ENCODE measurements around the gene CFL2. TPM values are rescaled to one million over a fixed set of nuclear protein-coding genes. Genes with fewer than 3 reads are reported as not detected.
"Not testable (repeated sequence)": the region's sequence is repeated elsewhere in the genome, so short reads cannot be mapped to it uniquely, and the experiment has no call there.

Gene CFL2
- polyA plus RNA-seq, 10 donors = 482 to 1,171 (median 692) TPM

DNA sequence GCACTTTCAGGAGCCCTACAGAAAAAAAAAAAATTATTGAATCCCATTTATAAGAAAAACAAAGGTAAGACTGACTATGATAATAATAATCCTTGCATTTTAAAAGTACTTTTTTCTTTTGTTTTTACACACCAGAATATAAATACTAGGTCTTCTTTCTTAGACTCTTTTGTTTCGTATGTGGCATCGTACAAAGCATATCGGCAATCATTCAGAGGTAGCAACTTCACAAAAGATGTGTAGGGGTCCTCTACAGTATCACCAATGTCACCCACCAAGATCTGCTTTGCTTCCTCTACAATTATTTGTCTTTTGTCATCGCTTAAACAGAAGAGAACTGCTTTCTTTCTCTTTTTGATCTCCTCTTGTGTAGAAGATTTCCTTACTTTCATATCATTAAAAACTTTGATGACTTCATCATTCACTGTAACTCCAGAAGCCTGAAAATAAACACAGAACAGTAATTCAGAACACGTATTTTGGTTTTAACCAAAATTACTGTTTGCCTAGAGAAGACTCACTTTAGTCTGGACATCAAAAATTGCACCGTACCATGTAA, 1.2 kb downstream of the CFL2 start:
- no peak for DNase-seq

DNA sequence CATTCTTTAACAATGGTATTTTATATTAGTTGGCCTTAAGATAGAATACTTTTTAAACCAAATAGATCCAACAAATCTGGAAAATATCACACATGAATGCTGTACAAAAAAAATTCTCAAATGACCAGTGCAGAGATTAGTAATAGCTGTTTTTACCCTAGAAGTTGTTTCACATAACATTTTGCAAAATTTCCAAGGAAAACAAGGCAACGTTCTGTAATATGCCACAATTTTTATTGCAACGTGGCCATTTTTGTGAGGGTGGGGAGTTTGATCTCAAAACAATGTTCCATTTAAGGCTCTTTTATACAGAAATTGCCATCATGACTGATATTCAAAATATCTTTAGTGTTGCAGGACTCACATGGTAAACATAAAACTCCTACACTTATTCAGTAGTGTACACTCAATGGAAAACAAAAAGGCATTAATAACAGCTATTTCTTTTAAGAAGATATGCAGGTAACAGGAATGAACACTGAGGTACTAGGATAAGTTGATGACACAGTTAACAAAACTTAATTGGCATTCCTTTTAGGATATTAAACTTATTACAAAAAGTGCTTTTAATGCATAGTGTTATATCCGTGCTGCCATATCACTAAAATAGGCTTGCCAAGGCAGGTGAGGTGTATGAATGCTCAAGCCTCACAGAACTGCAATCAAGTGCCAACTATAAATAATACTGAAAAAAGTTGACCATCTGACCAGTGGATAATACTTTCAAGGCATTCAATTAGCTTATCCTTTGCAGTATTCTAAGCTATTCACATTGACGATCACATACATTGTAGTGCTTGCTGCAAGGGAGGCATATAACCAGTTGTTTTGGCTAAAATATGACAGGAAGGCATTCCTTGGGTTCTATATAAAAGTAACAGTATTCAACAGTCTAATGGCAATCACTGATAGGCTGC, 2.3 kb downstream of the CFL2 start:
- DNase-seq = peak in 2 of 3 donors; percentile 24 to 49

DNA sequence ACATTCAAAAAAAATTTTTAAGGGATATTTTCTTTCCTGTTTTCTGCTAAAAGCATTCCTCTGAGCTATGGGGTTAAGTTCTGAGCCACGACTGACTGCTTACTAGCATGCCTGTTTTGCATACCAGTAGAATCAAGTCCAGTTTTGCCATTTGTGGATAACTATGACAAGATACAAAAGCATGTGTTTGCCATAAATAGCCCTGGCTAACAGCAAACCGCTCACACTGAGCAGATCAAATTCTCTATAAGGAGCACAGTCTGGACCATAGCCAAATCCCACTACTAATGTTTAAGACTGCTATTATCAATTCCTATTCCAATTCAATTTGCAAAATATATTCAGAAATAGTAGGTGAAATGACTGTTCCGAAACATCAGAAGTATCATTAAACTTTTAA, 3.2 kb downstream of the CFL2 start:
- peak; percentile 81 to 94 (median 87) for DNase-seq

DNA sequence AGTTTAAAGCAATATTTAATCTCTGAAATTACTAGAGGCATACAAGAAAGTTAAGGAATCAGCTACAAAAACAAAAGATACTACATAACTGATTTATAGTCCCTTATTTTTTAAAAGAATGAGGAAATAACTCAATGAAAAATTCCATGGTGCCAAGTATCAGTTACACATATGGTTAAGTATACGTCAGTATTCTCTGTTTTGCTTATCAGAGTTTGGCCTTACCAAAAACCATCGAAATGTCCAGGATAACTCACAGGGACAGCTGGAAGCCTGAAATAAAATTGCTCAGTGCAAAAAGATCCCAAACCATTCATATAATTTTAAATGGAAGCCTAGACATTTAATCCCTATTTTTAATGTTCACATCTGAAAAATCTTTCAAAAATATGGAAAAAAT, 3.6 kb downstream of the CFL2 start:
- peak in 1 of 3 donors; percentile 47 for DNase-seq

DNA sequence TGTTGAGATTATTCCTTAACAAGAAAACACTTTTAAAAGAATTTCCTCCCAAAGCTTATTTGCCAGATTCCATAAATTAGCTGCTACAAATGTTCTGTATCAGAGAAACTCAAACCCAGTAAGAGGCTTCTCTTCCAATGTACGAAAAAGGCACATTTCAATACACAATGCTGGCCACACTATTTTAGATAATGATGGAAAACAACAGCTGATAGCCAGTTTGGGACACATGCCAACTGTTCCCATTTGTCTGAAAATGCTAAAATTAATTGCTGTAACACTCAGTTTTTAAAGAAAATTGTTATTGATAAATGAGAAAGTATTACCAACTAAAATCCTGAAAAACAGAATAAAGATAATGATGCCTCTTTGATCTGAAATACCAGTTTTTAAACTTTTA, 4.4 kb downstream of the CFL2 start:
- peak in 2 of 3 donors; percentile 34 to 58 for DNase-seq

DNA sequence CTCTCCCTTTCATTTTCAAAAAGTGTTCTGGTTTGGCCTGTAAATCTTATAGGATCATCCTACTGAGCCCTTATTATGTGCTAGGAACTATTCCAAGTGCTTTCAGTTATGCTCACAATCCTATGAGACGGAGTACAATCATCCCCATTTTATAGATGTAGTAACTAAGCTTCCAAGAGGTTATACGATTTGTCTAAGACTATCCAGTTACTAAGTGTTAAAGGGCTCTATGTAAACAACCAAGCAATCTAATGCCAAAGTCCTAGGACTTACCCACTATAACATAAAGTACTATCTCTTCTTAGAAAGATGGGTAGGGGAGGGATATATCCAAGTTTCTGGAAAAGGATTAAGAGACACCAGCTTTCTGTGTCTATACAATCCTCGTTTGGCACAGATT, 6.7 kb downstream of the CFL2 start:
- no peak for DNase-seq

DNA sequence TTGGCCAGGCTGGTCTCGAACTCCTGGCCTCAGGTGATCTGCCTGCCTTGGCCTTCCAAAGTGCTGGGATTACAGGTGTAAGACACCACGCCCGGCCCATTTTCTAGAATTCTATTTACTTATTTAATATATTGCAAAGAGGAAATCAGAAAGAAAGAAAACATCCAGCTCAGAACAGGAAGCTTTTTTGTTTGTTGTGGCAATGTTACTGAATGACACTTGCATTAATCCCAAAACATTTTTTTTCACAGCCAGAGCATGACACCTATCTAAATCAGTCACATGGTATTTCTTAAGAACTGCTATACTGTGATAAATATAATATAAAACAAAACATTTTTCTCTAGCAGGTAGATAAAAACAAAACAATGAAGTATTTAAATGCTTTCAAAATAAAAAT, 12.6 kb downstream of the CFL2 start:
- no peak for DNase-seq

DNA sequence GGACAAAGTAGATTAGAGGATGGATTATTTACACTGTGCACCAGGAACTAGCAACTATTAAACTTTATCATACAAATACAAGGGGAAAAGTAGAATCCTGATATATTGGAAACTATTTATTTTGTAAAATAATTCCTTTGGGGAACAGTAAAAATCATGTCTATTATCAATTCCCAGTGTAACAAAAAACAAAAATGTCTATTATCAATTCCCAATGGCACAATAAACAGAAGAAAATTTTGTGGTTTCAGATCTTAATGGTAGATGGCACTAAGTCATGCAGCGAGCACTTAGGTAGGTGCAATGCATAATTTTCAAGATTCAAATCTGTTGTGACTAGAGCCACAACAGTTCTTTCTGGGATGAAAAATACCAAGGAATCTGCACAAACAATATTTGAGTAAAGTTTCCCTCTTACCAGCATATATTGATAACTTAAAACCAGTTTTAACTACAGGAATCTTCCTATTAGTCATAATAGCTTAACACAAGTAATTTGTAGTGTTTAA, 13.7 kb downstream of the CFL2 start:
- no peak for DNase-seq

DNA sequence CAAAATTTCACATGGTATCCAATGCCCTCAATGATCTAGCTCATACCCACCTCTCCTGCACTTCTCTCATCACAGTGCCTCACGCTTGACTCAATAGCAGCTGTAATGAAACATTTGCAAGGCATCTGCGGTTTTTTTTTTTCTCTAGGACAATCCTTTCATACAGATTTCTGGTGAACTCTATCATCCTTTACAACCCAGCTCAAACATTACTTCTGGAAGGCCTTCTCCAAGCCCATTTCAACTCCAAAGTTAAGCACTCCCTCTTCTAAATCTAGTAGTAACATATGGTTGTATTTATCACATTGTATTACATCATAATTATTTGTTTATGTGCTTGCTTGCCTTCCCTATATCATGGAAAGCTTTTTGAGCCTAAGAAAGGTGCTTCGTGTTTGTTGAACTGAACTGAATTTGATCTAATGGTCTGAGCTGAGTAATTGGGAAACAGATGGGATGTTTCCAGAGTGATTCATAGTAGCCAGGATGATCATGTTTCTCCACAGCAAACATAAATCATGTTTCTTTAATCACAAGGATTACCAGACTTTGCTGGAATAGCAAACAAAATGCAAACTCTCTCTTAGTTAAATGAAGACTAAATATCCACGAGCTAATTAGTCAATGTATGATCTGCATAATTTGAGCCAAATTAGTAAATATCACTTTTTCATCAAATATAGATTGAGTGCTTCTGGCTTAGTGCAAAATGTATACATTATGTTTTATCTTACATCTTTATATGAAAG, 14.3 kb downstream of the CFL2 start:
- peak; percentile 64 to 89 (median 78) for DNase-seq

DNA sequence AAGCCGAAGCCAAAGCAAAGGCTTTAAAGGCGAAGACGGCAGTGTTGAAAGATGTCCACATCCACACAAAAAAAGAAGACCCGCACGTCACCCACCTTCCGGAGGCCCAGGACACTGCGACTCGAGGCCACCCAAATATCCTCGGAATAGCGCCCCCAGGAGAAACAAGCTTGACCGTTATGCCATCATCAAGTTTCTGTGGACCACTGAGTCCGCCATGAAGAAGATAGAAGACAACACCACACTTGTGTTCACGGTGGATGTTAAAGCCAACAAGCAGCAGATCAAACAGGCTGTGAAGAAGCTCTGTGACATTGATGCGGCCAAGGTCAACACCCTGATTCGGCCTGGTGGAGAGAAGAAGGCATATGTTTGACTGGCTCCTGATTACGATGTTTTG, 20.2 kb downstream of the CFL2 start:
- DNase-seq = not testable (repeated sequence)

DNA sequence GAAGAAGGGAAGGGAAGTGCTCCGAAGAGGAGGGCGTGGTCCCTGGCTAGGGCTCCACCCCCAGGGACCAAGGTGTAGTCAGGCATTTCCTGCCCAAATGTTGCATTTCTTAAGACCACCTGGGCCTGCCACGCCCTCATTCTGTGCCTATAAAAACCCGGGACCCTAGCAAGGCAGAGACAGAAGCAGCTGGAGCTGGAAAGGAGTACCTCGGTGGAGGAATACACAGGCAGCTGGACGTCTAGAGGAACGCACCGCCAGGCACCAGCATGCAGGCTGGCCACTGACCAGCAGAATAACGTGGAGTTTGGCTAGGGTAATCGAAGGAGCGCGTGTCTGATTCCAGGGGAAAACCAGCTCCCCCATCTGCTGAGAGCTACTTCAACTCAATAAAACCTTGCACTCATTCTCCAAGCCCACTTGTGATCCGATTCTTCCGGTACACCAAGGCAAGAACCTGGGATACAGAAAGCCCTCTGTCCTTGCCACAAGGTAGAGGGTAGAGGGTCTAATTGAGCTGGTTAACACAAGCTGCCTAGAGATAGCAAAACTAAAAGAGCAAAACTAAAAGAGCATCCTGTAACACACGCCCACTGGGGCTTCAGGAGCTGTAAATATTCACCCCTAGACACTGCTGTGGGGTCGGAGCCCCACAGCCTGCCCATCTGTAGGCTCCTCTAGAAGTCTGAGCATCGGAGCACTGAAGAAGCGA, 21.0 kb downstream of the CFL2 start:
- peak in 2 of 3 donors; percentile 51 to 62 for DNase-seq

DNA sequence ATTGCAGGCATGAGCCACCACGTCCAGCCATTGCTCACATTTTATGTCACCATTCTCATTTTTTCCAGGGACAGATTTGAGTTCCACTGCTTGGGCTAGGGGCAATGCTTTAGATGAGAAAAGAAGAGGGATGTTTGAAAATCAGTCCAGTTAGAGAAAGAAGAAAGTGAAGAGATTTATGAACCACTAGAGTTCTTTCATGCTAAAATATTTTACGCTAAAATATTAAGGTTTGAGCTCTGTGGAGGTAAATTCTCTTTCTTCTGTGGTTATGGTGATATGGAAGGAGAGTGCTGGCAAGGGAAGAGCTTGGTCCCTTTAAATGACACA, 21.5 kb downstream of the CFL2 start:
- DNase-seq = no peak

DNA sequence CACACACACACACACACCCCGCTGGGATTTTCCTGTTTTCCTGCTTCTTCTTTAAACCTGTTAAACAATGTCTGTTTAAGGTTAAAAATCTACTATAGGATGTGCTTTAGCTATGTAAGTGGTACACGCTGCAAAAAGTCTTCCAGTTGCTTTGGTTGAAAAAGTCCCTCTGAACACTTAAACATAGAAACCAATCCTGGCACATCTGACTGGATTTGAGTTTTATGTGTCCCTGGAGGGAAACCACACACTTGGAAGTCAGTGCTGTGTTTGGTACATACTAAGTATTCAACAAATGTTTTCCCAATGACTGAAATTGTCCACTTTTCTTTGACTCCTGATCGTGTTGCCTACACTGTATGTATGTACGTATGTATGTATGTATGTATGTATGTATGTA, 22.0 kb downstream of the CFL2 start:
- DNase-seq = no peak

DNA sequence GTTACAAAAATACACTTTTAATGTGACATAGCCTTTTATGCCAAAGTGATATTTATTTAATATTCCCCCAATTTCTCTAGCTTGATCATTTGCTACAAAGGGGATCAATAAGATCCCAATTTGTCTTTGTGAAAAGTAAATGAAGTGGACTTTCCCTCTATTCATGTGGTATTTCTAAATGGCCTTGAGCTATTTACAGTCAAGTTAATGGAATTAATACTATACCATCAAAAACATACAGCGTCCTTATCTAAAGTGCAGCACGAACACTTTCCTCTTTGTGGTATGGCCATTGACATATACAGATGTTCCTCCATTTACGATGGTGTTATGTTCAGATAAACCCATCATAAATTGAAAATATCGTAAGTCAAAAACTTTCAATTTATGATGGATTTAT, 23.2 kb downstream of the CFL2 start:
- no peak for DNase-seq

DNA sequence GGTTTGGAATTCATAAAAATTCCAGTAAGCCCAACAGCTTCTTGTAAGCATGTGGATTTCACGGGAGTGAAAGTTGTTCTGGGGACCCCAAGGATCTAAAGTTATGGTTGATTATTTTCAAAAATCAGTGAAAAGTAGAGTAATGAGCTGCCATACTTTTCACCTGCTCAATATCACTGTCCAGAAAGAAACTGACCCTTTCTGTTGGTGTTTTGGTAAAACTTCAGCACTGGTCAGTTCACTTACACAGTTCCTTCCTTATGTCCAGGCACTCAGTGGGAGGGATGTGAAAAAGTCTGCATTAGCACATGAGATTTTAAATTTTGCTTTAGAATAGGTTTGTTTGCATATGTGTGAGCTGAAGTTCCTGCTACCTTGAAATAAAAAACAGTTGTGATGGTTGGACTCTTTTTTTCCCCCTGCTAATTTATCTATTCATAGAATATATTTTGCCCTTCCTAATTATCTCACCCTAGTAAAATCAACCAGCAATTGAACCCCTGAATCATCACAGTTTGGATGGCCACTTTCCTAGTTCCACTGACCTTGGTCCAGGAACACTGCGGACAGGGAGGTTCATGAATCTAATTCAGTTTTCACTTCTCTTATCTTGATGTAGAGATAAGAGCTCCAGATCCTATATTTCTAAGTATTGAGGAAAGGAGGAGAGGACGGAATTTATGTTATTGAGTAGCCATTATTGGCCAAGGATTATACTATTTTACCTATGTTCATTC, 25.8 kb downstream of the CFL2 start:
- DNase-seq = no peak

DNA sequence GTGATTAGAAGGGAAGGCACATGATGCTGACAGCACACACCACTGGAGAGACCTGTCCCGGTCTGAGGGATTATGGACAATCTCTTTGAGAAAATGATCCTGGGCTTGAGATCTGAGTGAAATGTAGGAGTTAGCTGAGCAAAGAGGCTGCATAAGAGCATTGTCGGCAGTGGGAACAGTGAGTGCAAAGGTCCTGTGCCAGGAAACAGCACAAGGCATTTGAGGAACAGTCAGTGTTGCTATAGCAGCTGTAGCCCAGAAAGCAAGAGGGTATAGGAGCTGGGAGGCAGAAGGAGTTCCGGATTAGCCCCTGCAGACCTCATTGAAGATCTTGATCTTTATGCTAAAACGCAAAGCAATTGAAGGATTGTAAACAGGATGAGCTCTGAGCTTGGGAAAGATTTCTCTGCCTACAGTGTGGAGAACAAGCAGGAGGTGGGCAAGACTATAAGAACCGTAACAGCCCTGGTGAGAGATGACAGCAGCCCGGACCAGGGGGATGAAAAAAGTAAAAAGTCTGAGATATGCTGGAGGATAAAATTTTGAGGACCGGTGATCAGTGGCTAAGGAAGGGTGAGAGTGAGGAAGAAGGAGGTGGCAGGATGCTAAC, 28.5 kb downstream of the CFL2 start:
- no peak for DNase-seq

DNA sequence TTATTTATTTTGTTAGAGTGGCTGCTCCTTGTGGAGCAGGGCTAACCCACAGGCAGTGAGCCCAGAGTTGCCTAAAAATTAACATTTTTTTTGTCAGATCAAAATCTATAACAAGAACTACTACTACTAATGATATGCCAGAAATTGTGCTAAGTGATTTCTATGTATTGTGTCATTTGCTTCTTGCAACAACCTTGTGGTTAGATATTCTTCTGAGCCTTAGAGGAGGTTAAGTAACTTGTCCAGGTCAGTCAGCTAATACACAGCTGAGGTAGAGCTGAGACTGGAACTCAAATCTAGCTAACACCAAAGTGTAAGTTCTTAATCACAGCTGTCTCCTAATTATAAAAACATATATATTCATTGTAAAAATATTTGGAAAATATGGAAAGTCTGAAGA, 29.8 kb downstream of the CFL2 start:
- DNase-seq = no peak

DNA sequence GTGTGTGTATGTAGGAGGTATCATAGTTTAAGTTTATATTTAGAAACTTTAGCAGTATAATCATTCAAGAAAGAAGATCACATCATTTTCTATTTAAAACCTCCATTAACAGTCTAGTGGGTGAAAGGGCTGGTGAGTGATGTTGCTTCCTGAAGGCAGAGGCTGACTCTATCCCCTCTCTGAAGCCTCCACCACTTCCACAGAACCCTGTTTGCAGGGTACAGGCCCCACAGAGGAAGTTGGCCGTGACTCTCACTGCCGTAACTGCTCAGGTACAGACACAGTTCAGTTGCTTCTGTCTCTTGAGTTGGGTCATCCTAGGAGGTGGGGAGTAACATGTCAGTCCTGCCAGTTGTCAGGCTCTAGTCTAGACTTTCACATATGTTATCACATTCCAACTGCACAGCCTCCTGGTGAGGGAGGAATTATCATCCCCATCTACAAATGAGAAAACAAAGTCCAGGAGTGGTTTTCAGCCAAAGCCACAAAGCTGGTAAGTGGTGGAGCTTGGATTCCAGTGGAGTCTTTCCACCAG, 31.5 kb downstream of the CFL2 start:
- no peak for DNase-seq

DNA sequence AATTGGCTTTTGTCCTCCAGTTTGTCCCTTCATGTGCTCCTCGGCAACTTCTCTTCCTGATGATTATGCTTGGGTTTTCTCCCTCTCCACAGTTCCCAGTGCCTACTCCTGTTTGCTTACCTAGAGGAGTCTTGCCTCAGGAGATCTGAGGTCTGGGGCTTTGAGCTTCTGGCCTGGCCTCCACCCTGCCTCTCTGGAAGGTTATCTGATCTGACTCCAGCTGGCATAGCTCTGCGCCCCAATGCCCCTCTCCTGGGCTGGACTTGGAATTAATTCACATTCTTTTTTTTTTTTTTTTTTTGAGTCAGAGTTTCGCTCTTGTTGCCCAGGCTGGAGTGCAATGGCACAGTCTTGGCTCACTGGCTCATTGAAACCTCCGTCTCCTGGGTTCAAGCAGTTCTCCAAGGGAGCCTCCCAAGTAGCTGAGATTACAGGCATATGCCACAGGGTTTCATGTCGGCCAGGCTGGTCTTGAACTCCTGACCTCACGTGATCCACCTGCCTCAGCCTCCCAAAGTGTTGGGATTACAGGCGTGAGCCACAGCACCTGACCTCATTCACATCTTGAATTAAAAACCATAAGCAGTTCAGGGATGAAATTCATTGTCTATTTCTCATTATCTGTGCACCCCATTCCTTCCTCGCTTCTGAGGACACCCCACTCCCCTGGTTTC, 33.5 kb downstream of the CFL2 start:
- DNase-seq = no peak

DNA sequence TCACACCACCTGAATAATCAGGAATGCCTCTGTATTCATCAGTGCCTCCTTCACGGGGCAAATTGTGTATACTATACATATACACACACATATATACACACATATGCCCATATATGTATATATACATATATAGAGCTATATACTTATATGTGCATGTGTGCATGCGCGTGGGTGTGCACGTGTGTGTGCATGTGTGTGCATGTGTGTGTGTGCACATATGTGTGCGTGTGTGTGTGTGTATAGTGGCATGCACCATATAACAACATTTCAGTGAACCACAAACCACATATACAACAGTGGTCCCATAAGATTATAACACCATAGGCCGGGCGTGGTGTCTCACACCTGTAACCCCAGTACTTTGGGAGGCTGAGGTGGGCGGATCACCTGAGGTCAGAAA, 35.7 kb downstream of the CFL2 start:
- no peak for DNase-seq
